GM12801 (cell line): ENCODE measurements around the gene SIT1.

ENCODE experiments used
- CTCF ChIP-seq: IDR thresholded peaks from one replicate; pipeline ENCODE4 v1.5.1; 2011; ENCODE audit warnings: control low read depth; ENCODE audit not compliant: insufficient read length; ENCODE audit errors: extremely low read depth

The SIT1 gene

DNA sequence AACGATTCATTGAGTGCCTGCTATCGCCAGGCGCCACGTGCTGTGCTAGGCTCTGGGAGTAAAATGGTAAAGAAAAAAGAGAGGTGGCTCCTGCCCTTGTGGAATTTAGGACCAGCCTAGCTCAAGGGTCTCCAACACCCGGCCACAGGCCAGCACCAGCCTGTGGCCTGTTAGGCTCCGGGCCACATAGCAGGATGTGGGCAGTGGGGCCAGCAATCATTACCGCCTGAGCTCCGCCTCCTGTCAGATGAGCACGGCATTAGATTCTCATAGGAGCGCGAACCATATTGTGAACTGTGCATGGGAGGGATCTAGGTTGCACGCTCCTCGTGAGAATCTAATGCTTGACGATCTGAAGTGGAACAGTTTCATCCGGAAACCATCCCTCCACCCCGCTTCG, 5.6 kb upstream of the SIT1 start:
- TF ChIP-seq CTCF = no peak

DNA sequence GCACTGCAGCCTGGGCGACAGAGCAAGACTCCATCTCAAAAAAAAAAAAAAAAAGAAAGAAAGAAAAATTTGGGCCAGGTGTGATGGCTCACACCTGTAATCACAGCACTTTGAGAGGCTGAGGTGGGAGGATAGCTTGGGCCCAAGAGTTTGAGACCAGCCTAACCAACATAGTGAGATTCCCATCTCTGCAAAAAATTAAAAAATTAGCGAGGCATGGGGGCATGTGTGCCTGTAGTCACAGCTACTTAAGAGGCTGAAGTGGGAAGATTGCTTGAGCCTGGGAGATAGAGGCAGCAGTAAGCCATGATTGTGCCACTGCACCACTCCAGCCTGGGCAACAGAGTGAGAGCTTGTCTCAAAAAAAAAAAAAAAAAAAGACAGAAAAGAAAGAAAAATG, 2.9 kb upstream of the SIT1 start:
- TF ChIP-seq CTCF = no peak

DNA sequence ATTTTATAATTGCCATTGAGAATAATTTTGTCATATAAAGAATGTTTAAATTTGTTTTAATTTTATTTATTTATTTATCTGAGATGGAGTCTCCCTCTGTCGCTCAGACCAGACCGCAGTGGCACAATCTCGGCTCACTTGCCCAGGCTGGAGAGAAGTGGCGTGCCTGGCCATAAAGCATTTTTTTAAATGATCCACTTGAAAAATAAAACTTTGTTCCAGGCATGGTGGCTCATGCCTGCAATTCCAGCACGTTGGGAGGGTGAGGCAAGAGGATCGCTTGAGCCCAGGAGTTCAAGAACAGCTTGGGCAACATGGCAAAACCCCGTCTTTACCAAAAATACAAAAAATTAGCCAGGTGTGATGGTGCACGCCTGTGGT, 2.1 kb upstream of the SIT1 start:
- TF ChIP-seq CTCF = no peak

DNA sequence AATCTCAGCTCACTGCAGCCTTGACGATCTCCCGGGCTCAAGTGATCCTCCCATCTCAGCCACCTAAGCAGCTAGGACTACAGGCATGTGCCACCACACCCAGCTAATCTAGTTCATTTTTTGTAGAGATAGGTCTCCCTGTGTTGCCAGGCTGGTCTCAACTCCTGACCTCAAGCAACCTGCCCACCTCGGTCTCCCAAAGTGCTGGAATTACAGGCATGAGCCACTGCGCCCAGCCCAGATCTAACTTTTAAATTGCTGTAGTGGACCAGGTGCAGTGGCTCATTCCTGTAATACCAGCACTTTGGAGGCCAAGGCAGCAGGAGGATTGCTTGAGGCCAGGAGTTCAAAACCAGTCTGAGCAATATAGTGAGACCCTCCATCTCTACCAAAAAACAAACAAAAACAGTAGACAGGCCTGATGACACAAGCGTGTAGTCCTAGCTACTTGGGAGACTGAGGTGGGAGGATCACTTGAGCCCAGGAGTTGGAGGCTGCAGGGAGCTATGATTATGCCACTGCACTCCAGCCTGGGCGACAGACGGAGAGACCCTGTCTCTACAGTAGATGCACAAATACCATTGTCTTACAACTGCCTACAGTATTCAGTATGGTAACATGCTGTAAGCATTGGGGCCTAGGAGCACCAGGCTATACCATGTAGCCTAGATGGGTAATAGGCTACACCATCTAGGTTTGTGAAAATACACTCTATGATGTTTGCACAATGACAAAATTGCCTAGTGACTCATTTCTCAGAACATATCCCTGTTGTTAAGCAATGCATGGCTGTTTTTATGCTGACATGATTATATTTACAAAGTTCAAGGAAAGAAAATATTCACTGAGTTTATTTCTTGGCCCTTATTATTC, 1.5 kb upstream of the SIT1 start:
- no peak for TF ChIP-seq CTCF

DNA sequence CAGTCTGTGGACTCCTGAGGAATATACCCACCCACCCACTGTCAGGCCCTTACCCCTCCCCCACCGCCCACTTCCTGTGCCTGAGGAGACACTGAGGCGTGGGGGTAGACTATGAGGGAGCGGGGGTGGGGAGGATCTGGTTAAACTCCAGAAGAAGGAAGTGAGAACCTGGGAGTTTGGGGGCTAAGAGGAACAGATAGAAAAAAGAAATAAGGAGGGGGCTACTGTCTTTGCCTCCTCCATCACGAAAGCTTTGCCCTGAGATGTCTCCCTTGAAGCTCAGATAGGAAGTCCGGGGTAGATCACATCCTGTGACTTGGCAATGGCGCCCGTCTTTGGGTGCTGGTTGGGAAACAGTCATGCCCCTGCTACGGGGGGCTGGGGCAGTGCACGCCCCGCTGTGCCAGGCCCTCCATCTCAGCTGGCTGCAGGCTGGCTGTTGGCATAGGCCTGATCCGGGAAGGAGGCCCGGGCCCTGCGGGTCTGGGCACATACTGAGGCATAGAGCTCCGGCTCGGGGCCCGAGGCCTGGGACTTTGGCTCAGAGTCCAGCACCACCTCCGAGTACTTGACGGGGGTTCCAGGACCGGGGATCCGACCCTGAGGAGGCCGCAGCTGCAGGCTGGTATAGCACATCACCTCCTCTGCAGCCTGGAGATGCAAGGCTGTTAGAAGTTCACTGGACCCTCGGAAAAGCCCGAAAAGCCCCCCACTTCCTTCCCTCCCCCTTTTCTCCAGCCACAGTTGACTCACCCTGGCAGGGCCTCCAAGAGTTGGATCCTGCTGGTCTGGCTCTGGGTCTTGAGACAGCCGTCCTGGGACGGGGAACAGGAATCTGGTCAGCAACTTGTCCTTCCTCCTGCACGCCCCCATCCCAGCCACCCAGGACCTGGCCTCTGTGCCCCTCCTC, 1.0 kb downstream of the SIT1 start:
- no peak for TF ChIP-seq CTCF

- TF ChIP-seq CTCF = no peak
These were observed 4.0 kb downstream of the SIT1 start for GRCh38 chr9:35646533-35647265.

DNA sequence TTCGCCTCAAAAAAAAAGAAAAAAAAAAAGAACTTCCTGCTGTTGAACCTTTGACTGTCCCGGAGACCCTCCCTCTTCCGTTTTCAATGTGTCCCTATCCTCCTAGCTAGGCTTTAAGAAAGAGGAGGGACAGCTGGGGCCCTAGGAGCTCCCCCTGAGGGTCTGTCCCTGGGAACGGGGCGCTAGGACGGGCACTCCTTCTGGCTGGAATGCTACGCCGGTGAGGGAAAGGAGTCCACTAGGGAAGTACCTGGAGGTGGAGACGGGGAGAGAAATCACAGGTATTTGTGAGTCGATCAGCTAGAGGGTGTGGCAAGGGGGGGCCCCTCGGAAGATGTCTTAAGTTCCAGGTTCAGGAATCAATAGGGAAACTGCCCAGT, 4.6 kb downstream of the SIT1 start:
- TF ChIP-seq CTCF = no peak
